ENCODE data around the gene CLPTM1.

DNA sequence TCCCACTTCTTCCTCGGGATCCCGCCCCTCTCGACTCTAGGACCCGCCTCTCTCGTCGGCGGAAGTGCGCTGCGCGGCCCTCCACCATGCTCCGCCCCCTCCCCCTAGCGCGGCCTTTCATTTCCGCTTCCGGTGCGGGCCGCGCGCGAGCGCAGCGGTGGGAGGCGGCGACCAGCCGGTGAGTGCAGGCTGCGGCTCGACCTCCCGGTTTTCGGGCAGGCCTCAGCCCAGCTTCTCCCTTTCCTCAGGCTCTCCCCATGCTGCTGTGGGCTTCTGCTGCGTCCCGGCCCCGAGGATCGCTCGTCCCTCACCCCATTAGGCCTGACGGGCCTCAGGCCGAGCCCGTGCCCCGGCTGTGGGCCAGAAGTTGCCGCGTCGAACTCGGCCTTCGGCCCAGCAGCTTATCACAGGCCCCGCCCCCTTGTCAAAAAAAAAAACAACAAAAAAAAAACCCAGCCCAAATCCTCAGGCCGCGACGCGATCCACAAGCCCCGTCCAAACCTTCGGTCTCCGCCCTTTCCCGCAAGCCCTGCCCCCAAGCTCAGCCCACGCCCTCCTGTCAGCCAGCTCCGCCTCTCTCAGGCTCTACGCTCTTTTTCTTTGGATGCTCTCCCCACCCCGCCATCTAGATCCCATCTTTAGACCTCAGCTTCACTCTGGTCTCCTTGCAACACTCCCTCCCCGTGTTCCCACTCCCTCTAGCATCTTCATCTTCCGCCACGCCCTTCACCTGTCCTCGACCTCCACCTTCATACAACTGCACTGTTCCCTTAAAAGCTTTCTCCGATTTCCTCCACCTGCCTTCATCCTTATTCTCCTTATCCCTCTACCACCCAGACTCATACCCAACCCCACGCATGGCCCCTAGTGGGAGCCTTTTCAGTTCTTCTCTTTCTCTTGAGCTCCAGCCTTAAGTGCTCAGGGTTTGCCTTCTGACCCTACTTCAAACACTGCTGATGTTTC lies 84.0 kb downstream of the CLPTM1 start, which contains the start of gene CLASRP:
- TF ChIP-seq, protein P1, sequence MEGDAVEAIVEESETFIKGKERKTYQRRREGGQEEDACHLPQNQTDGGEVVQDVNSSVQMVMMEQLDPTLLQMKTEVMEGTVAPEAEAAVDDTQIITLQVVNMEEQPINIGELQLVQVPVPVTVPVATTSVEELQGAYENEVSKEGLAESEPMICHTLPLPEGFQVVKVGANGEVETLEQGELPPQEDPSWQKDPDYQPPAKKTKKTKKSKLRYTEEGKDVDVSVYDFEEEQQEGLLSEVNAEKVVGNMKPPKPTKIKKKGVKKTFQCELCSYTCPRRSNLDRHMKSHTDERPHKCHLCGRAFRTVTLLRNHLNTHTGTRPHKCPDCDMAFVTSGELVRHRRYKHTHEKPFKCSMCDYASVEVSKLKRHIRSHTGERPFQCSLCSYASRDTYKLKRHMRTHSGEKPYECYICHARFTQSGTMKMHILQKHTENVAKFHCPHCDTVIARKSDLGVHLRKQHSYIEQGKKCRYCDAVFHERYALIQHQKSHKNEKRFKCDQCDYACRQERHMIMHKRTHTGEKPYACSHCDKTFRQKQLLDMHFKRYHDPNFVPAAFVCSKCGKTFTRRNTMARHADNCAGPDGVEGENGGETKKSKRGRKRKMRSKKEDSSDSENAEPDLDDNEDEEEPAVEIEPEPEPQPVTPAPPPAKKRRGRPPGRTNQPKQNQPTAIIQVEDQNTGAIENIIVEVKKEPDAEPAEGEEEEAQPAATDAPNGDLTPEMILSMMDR (IDR thresholded peaks at IDR 0.05) = no peak
- no peak for TF ChIP-seq EZH2 (IDR thresholded peaks at IDR 0.05; ENCODE audit: borderline replicate concordance, insufficient read depth, low read depth, low read length, poor library complexity, severe bottlenecking)
